Karpas-422 (cell line): ENCODE measurements around the gene RPH3AL. TPM values are rescaled to one million over a fixed set of nuclear protein-coding genes. Genes with fewer than 3 reads are reported as not detected.
"Not testable (repeated sequence)": the region's sequence is repeated elsewhere in the genome, so short reads cannot be mapped to it uniquely, and the experiment has no call there.

Source experiments
- DNase-seq: peaks from one replicate; pipeline ENCODE4 v3.0.0-alpha.2; 2015
- H2AFZ ChIP-seq: fragments of 200-600 bp; sonication (generic); 2 replicates; pipeline ENCODE4 v1.6.1; 2014; ENCODE audit warnings: antibody characterized with exemption, low read length, mixed read lengths
- H3K27ac ChIP-seq: fragments of 200-600 bp; sonication (generic); 2 replicates; pipeline ENCODE4 v1.5.1; 2014; ENCODE audit warnings: mild to moderate bottlenecking, low read length, moderate library complexity
- H3K27me3 ChIP-seq: fragments of 200-600 bp; sonication (generic); 2 replicates; pipeline ENCODE4 v1.6.1; 2014; ENCODE audit warnings: low read length, mixed read lengths
- H3K36me3 ChIP-seq: fragments of 200-600 bp; sonication (generic); 2 replicates; pipeline ENCODE4 v1.6.1; 2014; ENCODE audit warnings: low read length, mixed read lengths; ENCODE audit not compliant: insufficient read depth
- H3K4me1 ChIP-seq: fragments of 200-600 bp; sonication (generic); 2 replicates; pipeline ENCODE4 v1.6.1; 2014; ENCODE audit warnings: mild to moderate bottlenecking, low read length, mixed read lengths
- H3K4me2 ChIP-seq: fragments of 200-600 bp; sonication (generic); 2 replicates; pipeline ENCODE4 v1.6.1; 2014; ENCODE audit warnings: low read length, low read depth, mild to moderate bottlenecking; ENCODE audit not compliant: poor library complexity, severe bottlenecking
- H3K4me3 ChIP-seq: fragments of 200-600 bp; sonication (generic); 2 replicates; pipeline ENCODE4 v1.5.1; 2014; ENCODE audit warnings: mild to moderate bottlenecking, antibody characterized with exemption, low read length, mixed read lengths
- H3K79me2 ChIP-seq: fragments of 200-600 bp; sonication (generic); 2 replicates; pipeline ENCODE4 v1.6.1; 2014; ENCODE audit warnings: mild to moderate bottlenecking, low read length, mixed read lengths
- H3K9ac ChIP-seq: fragments of 200-600 bp; sonication (generic); 2 replicates; pipeline ENCODE4 v1.6.0; 2014; ENCODE audit warnings: low read length
- H3K9me2 ChIP-seq: fragments of 200-600 bp; sonication (generic), shearing (Covaris generic); replicated peaks from 2 replicates; pipeline ENCODE4 v1.6.0; 2014; ENCODE audit warnings: mild to moderate bottlenecking, low read length, moderate library complexity; ENCODE audit not compliant: insufficient read depth
- H3K9me3 ChIP-seq: fragments of 300-700, 200-600 bp; sonication (generic); 2 replicates; pipeline ENCODE4 v1.6.1; 2014; ENCODE audit warnings: low read length, mixed read lengths
- H4K20me1 ChIP-seq: fragments of 200-600 bp; sonication (generic); 2 replicates; pipeline ENCODE4 v1.6.1; 2014; ENCODE audit warnings: mild to moderate bottlenecking, antibody characterized with exemption, low read length, low read depth; ENCODE audit not compliant: insufficient read depth
- total RNA-seq: library from RNA; depleted of rRNA; stranded (reverse); fragments of >200 nt; shearing (Covaris generic); gene quantifications from 2 replicates; pipeline ENCODE4 v1.2.3, GENCODE V29; 2014; ENCODE audit warnings: low replicate concordance

The RPH3AL gene
- total RNA-seq, 1 experiment from 2014 or later, result not detected

- H4K20me1 ChIP-seq, result no peaks in the 10 kb centered on the region
- no peak overlapping the region for H2AFZ ChIP-seq
- H3K9ac ChIP-seq, result no peak overlapping the region
Measured at GRCh38 chr17:225551-225950, 127.1 kb downstream of the RPH3AL start.

GRCh38 chr17:224576-224975, 128.0 kb downstream of the RPH3AL start:
- not testable (repeated sequence) for H2AFZ ChIP-seq

More at GRCh38 chr17:225551-225950, 127.1 kb downstream of the RPH3AL start:
- no peak for DNase-seq
- H3K36me3 ChIP-seq, result no peaks in the 10 kb centered on the region
- H3K79me2 ChIP-seq, result no peaks in the 10 kb centered on the region
- no peaks in the 10 kb centered on the region for H3K27me3 ChIP-seq
- no peak overlapping the region for H3K27ac ChIP-seq
- no peaks in the 10 kb centered on the region for H3K9me3 ChIP-seq
- no peak overlapping the region for H3K4me3 ChIP-seq
- H3K9me2 ChIP-seq, result no peaks in the 10 kb centered on the region
- no peak overlapping the region for H3K4me2 ChIP-seq
- H3K4me1 ChIP-seq, result no peaks in the 10 kb centered on the region

GRCh38 chr17:223723-224471, 128.7 kb downstream of the RPH3AL start:
- no peak overlapping the region for H3K9ac ChIP-seq
- H2AFZ ChIP-seq, result no peak overlapping the region

More at GRCh38 chr17:224576-224975, 128.0 kb downstream of the RPH3AL start:
- not testable (repeated sequence) for DNase-seq, H3K4me2 ChIP-seq, H4K20me1 ChIP-seq, H3K4me1 ChIP-seq, H3K9me2 ChIP-seq, H3K36me3 ChIP-seq, H3K79me2 ChIP-seq, H3K9me3 ChIP-seq, H3K9ac ChIP-seq, H3K27ac ChIP-seq, H3K4me3 ChIP-seq, H3K27me3 ChIP-seq

GRCh38 chr17:222172-222571, 130.4 kb downstream of the RPH3AL start:
- Histone ChIP-seq H3K4me3 (no peak overlapping the region), H3K36me3 (no peaks in the 10 kb centered on the region), H3K9me2 (no peaks in the 10 kb centered on the region), H4K20me1 (no peaks in the 10 kb centered on the region), H3K9ac (no peak overlapping the region), H2AFZ (no peak overlapping the region), H3K4me2 (no peak overlapping the region), H3K79me2 (no peaks in the 10 kb centered on the region), H3K4me1 (no peaks in the 10 kb centered on the region), H3K27ac (no peak overlapping the region), H3K9me3 (no peaks in the 10 kb centered on the region), H3K27me3 (no peaks in the 10 kb centered on the region)
- DNase-seq, result no peak

More at GRCh38 chr17:223723-224471, 128.7 kb downstream of the RPH3AL start:
- no peak for DNase-seq
- H3K9me2 ChIP-seq, result no peaks in the 10 kb centered on the region
- no peaks in the 10 kb centered on the region for H3K79me2 ChIP-seq
- no peaks in the 10 kb centered on the region for H3K4me1 ChIP-seq
- no peak overlapping the region for H3K4me3 ChIP-seq
- H3K27ac ChIP-seq, result no peak overlapping the region
- no peaks in the 10 kb centered on the region for H3K27me3 ChIP-seq
- no peak overlapping the region for H3K4me2 ChIP-seq
- no peaks in the 10 kb centered on the region for H3K36me3 ChIP-seq
- no peaks in the 10 kb centered on the region for H4K20me1 ChIP-seq
- no peaks in the 10 kb centered on the region for H3K9me3 ChIP-seq

- no peaks in the 10 kb centered on the region for H3K9me3 ChIP-seq
- no peaks in the 10 kb centered on the region for H3K36me3 ChIP-seq
- H3K27me3 ChIP-seq, result no peaks in the 10 kb centered on the region
- H2AFZ ChIP-seq, result no peak overlapping the region
- H3K4me1 ChIP-seq, result no peaks in the 10 kb centered on the region
- H3K4me2 ChIP-seq, result no peak overlapping the region
- no peaks in the 10 kb centered on the region for H3K79me2 ChIP-seq
- H3K4me3 ChIP-seq, result no peak overlapping the region
- H4K20me1 ChIP-seq, result no peaks in the 10 kb centered on the region
- no peak for DNase-seq
- H3K9me2 ChIP-seq, result no peaks in the 10 kb centered on the region
- H3K27ac ChIP-seq, result no peak overlapping the region
- no peak overlapping the region for H3K9ac ChIP-seq
Measured at GRCh38 chr17:219696-220095, 132.9 kb downstream of the RPH3AL start.

GRCh38 chr17:218432-219110, 134.0 kb downstream of the RPH3AL start:
- no peak for DNase-seq
- no peaks in the 10 kb centered on the region for H3K9me3 ChIP-seq

GRCh38 chr17:216625-217024, 136.0 kb downstream of the RPH3AL start:
- H3K9me3 ChIP-seq, result no peaks in the 10 kb centered on the region
- no peak overlapping the region for H3K27ac ChIP-seq
- no peaks in the 10 kb centered on the region for H3K9me2 ChIP-seq
- H3K9ac ChIP-seq, result no peak overlapping the region
- no peaks in the 10 kb centered on the region for H4K20me1 ChIP-seq
- H3K27me3 ChIP-seq, result no peaks in the 10 kb centered on the region
- no peak overlapping the region for H3K4me2 ChIP-seq
- peak overlapping the region; percentile 94 for H2AFZ ChIP-seq
- DNase-seq, result no peak
- no peak overlapping the region for H3K4me3 ChIP-seq
- no peaks in the 10 kb centered on the region for H3K4me1 ChIP-seq
- no peaks in the 10 kb centered on the region for H3K79me2 ChIP-seq
- H3K36me3 ChIP-seq, result no peaks in the 10 kb centered on the region

More at GRCh38 chr17:218432-219110, 134.0 kb downstream of the RPH3AL start:
- Histone ChIP-seq H4K20me1 (no peaks in the 10 kb centered on the region), H3K79me2 (no peaks in the 10 kb centered on the region), H3K9ac (no peak overlapping the region), H3K4me3 (no peak overlapping the region), H3K4me2 (no peak overlapping the region), H3K36me3 (no peaks in the 10 kb centered on the region), H3K27me3 (no peaks in the 10 kb centered on the region), H3K9me2 (no peaks in the 10 kb centered on the region), H2AFZ (no peak overlapping the region), H3K27ac (no peak overlapping the region), H3K4me1 (no peaks in the 10 kb centered on the region)

- not testable (repeated sequence) for H3K36me3 ChIP-seq, H4K20me1 ChIP-seq, H3K4me3 ChIP-seq, H3K4me2 ChIP-seq, H3K9ac ChIP-seq, H3K27ac ChIP-seq, H3K9me3 ChIP-seq, H3K4me1 ChIP-seq, H3K27me3 ChIP-seq, H3K9me2 ChIP-seq, H3K79me2 ChIP-seq
- peak; percentile 58 for DNase-seq
- peak overlapping the region; percentile 94 for H2AFZ ChIP-seq
Measured at GRCh38 chr17:215563-216478, 136.8 kb downstream of the RPH3AL start.
